Mesothelial cell of epicardium (in vitro differentiated cells): ENCODE data around the gene DAPK1. TPM values are rescaled to one million over a fixed set of nuclear protein-coding genes. Genes with fewer than 3 reads are reported as not detected.

ENCODE experiments used
- DNase-seq, 2 experiments: peaks; one replicate each; pipeline ENCODE4 v3.0.0; 2021; ENCODE audit warnings: low spot score in 2 of 2; ENCODE audit not compliant: unreplicated experiment in 2 of 2
- H3K27ac Mint-ChIP-seq: 2 replicates; pipeline ENCODE4 v1.8.0; 2021; ENCODE audit warnings: mixed read lengths
- H3K27me3 Mint-ChIP-seq: 2 replicates; pipeline ENCODE4 v1.8.0; 2021; ENCODE audit warnings: low read depth, mixed read lengths
- H3K36me3 Mint-ChIP-seq: 2 replicates; pipeline ENCODE4 v1.8.0; 2021; ENCODE audit warnings: mixed read lengths
- H3K4me1 Mint-ChIP-seq: 2 replicates; pipeline ENCODE4 v1.8.0; 2021; ENCODE audit warnings: mixed read lengths
- H3K4me3 Mint-ChIP-seq: 2 replicates; pipeline ENCODE4 v1.8.0; 2021; ENCODE audit warnings: mild to moderate bottlenecking, moderate library complexity, mixed read lengths
- H3K9me3 Mint-ChIP-seq: 2 replicates; pipeline ENCODE4 v1.8.0; 2021; ENCODE audit warnings: mixed read lengths
- total RNA-seq: library from RNA; stranded (reverse); gene quantifications from 3 replicates; pipeline ENCODE4 v1.2.1, GENCODE V29; 2021
- TF ChIP-seq, protein P1 (sequence below): fragments of 200-600 bp; sonication (generic); IDR thresholded peaks from one replicate; pipeline ENCODE4 v1.5.0; 2021; ENCODE audit warnings: antibody characterized with exemption; ENCODE audit not compliant: unreplicated experiment

The DAPK1 gene
- total RNA-seq, 1 donor from 2014 or later, result 239 TPM

DNA sequence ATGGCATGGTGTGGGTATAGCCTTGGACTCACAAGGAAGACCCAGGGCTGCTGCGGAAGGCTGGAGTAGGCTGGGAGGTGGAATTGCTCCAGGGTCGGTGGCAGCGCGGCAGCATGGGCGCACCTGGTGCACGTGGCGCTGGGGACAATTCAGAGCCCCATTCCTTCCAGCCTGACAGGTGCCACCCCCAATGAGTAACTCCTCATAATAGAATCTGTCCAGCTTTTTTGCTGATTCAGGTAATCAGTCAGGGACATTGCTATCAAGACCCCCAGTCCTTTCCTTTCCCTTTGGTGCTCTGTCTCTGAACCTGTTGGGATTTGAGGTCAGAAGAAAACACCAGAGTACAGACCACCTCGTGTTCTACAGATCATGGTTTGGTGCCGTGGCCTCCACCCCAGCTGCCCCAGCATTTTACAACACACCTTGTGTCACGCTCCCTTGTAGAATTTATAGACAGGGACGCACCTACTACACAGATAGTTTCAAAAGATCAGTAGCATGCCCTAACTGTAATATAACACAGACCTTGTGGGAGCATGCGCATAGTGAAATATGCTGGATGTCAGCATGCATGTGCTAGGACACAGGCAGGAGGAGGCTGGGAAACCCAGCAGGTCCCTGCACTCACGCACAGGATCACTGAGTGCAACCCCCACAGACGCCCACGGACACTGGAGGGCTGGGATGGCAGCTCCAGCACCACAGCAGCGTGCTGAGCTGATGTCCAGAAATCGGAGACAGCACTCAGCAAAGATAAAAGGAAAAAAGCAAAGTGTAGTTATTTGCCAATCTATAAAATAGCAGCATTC, 180.3 kb downstream of the DAPK1 start:
- Mint-ChIP-seq H3K4me1 (peaks cover 18% of the 10 kb centered on the region), H3K9me3 (no peaks in the 10 kb centered on the region), H3K4me3 (no peak overlapping the region), H3K36me3 (peaks cover 41% of the 10 kb centered on the region), H3K27me3 (no peaks in the 10 kb centered on the region), H3K27ac (no peak overlapping the region)
- TF ChIP-seq, protein P1, sequence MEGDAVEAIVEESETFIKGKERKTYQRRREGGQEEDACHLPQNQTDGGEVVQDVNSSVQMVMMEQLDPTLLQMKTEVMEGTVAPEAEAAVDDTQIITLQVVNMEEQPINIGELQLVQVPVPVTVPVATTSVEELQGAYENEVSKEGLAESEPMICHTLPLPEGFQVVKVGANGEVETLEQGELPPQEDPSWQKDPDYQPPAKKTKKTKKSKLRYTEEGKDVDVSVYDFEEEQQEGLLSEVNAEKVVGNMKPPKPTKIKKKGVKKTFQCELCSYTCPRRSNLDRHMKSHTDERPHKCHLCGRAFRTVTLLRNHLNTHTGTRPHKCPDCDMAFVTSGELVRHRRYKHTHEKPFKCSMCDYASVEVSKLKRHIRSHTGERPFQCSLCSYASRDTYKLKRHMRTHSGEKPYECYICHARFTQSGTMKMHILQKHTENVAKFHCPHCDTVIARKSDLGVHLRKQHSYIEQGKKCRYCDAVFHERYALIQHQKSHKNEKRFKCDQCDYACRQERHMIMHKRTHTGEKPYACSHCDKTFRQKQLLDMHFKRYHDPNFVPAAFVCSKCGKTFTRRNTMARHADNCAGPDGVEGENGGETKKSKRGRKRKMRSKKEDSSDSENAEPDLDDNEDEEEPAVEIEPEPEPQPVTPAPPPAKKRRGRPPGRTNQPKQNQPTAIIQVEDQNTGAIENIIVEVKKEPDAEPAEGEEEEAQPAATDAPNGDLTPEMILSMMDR, result no peak
- no peak for DNase-seq

DNA sequence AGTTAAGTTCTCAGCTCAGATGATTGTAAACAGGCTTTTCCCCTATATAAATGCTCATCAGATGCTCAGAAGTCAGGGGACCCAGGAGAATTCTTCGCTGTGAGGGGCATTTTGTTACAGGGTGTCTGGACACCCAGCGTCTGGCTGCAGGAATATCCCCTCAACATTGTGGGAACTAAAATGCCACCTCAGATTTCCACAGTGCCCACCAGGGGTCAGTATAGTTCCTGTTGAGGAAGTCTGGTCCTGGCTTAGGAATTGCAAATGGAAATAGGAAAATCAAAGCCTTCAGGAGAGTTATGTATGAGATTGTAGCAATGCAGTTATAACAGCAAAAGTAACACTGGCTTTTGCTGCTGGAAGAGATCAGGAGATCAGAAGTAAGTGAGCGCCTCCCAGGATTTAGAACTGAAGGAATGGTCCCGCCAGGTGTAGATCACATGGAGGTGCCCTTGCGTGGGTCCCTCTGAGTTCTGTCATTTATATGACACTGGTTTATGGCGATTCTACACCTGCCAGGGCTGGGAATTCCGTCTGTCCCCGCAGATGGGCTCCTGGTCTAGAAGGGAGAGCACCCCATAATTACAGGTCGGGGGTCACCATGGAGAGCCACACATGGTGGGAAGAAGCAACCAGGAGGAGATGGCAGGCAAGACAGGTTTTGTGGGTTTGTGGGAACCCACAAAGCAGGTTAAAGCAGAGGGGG, 181.1 kb downstream of the DAPK1 start:
- TF ChIP-seq, protein P1, result peak; percentile 92
- peak in 1 of 2 experiments; percentile 71 for DNase-seq
- H3K27ac Mint-ChIP-seq, result peak overlapping the region; percentile 27

DNA sequence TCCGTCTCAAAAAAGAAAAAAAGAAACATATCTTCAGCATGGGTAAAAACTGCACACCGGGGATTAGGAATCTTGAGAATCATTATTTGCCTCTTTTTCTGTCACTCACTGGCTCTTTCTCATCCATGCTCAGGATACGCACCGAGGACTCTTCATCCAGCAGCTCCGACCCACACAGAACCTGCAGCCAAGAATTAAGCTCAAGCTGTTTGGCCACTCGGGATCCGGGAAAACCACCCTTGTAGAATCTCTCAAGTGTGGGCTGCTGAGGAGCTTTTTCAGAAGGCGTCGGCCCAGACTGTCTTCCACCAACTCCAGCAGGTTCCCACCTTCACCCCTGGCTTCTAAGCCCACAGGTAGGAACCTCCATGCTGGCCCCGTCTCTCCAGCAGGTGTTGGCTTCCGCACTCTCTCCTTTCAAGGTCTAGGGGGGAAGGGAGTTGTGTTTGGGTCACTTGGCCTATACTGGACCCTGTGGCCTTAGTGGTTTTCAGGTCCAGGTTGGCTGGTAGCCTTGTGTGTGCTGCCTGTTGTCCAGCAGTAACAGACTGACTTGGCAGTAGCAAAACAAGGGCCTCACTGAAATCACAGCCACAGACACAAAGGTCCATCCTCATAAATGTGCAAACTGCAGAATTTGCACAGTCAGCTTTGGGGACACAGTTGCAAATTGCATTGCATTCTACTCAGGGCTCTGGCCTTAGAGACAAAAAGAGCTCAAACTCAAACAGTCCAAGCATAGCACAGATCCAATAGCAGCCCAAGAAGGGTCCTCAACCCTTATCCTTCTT, 183.8 kb downstream of the DAPK1 start:
- no peaks in the 10 kb centered on the region for H3K27me3 Mint-ChIP-seq
- no peak overlapping the region for H3K4me3 Mint-ChIP-seq
- no peak overlapping the region for H3K27ac Mint-ChIP-seq
- no peaks in the 10 kb centered on the region for H3K9me3 Mint-ChIP-seq
- peaks cover 25% of the 10 kb centered on the region for H3K36me3 Mint-ChIP-seq
- no peak for DNase-seq
- peaks cover 28% of the 10 kb centered on the region for H3K4me1 Mint-ChIP-seq
- TF ChIP-seq, protein P1, result no peak

More for the DNA sequence above, 181.1 kb downstream of the DAPK1 start:
- no peaks in the 10 kb centered on the region for H3K27me3 Mint-ChIP-seq
- no peak overlapping the region for H3K4me3 Mint-ChIP-seq
- peaks cover 18% of the 10 kb centered on the region for H3K4me1 Mint-ChIP-seq
- peaks cover 37% of the 10 kb centered on the region for H3K36me3 Mint-ChIP-seq
- H3K9me3 Mint-ChIP-seq, result no peaks in the 10 kb centered on the region

DNA sequence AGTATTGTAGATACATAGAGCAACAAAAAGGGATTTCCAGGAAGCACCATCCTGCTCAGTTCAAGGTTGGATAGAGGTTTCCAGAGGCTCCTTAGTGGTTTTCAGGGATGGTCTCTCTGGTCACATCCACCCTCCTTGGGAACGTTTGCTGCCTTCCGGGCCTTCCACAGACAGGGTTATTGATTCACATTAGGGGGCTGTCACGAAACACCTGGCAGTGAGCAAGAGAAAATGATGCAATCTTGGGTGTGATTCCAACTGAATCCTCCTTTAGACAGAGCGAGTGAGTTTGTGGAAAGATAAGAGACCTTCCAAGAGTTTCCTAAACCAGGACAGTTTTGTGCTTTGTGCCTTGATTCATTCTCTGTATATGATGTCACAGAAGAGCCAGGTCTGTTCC, 184.4 kb downstream of the DAPK1 start:
- H3K27me3 Mint-ChIP-seq, result no peaks in the 10 kb centered on the region
- no peaks in the 10 kb centered on the region for H3K9me3 Mint-ChIP-seq
- TF ChIP-seq, protein P1, result no peak
- no peak for DNase-seq
- peaks cover 24% of the 10 kb centered on the region for H3K36me3 Mint-ChIP-seq
- no peak overlapping the region for H3K27ac Mint-ChIP-seq
- H3K4me3 Mint-ChIP-seq, result no peak overlapping the region
- peaks cover 22% of the 10 kb centered on the region for H3K4me1 Mint-ChIP-seq

DNA sequence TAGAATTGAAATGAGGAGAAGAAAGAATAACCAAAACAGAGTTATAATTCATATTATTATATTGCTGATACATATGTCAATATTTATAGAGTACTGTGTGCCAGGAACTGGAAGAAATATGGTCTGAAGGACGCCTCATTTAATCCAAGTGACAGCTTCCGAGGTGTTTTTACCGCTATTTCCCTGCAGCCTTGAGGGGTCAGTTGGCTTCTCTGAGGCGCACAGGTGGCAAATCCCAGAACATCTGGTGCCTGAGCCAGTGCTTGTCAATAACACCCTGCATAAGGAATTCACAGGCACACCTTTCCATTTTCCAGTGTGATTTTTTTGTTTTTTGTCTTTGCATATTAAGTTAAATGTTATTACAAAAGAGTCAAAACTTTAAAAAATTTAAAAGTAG, 185.0 kb downstream of the DAPK1 start:
- H3K27ac Mint-ChIP-seq, result no peak overlapping the region
- peaks cover 19% of the 10 kb centered on the region for H3K4me1 Mint-ChIP-seq
- H3K36me3 Mint-ChIP-seq, result peaks cover 28% of the 10 kb centered on the region
- no peak for DNase-seq
- TF ChIP-seq, protein P1, result no peak
- no peak overlapping the region for H3K4me3 Mint-ChIP-seq
- no peaks in the 10 kb centered on the region for H3K9me3 Mint-ChIP-seq
- no peaks in the 10 kb centered on the region for H3K27me3 Mint-ChIP-seq
